Sciatic nerve (tissue), 2 donors: Measurements from ENCODE around the gene FBXL15. TPM values are rescaled to one million over a fixed set of nuclear protein-coding genes. Genes with fewer than 3 reads are reported as not detected.
A peak's percentile ranks its signal among the peaks of the same experiment; 100 is the strongest.
"Not testable (repeated sequence)": the region's sequence is repeated elsewhere in the genome, so short reads cannot be mapped to it uniquely, and the experiment has no call there.

ENCODE experiments used
- ATAC-seq: fragments of 200-7000 bp; cut with Tn5 transposase; one replicate; pipeline ENCODE4 v1.9.1; 2020; ENCODE audit warnings: mild to moderate bottlenecking, moderate library complexity
- DNase-seq: peaks from one replicate; pipeline ENCODE4 v3.0.0-alpha.2; 2020; ENCODE audit warnings: low spot score
- intact Hi-C: fragments of 100-400 bp; cut with DNase I; formaldehyde crosslinking; loops from one replicate; pipeline ENCODE4 v1.14.2; 2022
- total RNA-seq: library from RNA; stranded (reverse); fragmentation: NEBNext Ultra II Directional; extraction: Animal tissue kit (Norgen Biotek cat#: 25700); gene quantifications from one replicate; pipeline ENCODE4 v1.2.1, GENCODE V29; 2021
- donor health status: DM: no; HTN: no; CAD: no.
- donor health status: DM: no; HTN: no; CAD: no.

FBXL15 gene
- total RNA-seq, 1 donor from 2014 or later: 11.1 TPM

GRCh38 chr10:102449321-102450123 lies 28.9 kb downstream of the FBXL15 start:
- intact Hi-C loops: no loop called here
- DNase-seq: peak; percentile 75

GRCh38 chr10:102450124-102450373 lies 29.4 kb downstream of the FBXL15 start:
- no peak for DNase-seq
- ATAC-seq: no peak
- intact Hi-C loops: no loop called here

More at GRCh38 chr10:102449321-102450123, 28.9 kb downstream of the FBXL15 start:
- ATAC-seq: peak; percentile 75

- peak; percentile 84 for DNase-seq
- intact Hi-C loops: no loop called here
- ATAC-seq: peak; percentile 84
These were observed 29.9 kb downstream of the FBXL15 start for GRCh38 chr10:102450374-102451104.

- intact Hi-C loops: no loop called here
- no peak for DNase-seq
These were observed 30.7 kb downstream of the FBXL15 start, which contains the start of gene C10orf95 for GRCh38 chr10:102451105-102451969. C10orf95 (minus strand) TSS chr10:102451543; CDS start chr10:102451093, 450 bp downstream.

DNA sequence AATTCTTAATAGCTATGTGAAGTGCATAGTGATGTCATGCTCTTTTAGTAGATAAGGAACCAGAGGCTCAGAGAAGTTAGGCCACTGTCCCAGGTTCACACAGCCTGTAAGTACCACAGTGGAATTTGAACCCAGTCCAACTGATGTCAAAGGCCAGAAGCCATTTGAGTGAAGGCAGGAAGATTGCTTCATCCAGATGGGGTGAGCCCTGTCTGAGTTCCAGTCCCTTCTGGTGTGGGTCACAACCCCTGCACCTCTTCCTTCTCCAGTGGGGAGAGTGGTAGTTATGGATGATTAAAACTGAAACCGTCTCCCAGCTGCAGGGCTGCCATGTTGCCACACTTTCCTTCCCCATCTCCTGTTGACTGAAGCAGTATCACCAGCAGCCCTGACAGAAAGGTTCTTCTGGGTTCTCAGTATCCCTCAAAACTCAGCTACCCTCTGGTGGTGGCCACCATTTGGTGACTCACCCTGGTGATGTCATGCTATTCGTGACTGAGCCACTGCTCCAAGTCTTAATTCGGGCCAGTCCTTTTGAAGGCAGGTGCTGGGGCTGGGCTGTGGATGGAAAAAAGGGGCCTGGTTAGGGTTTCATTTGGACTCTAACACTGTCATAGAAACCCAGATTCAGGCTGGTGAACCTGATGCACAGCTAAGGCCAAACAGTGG lies 32.2 kb downstream of the FBXL15 start:
- intact Hi-C loops: no loop called here
- ATAC-seq: peak; percentile 44

More at GRCh38 chr10:102451105-102451969, 30.7 kb downstream of the FBXL15 start, which contains the start of gene C10orf95:
- ATAC-seq: no peak

DNA sequence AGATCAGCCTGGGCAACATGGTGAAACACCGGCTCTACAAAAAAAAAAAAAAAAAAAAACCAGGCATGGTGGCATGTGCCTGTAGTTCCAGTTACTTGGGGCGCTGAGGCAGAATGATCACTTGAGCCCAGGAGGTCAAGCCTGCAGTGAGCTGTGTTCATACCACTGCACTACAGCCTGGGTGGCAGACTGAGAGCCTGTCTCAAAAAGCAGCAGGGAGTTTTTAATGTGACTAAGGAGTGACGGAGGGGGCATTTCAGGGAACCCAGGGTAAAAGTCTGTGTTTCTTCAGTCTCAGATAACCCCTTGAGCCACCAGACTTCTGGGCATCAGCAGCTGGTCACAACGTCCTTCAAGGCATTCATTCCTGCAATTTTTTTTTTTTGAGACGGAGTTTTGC lies 32.9 kb downstream of the FBXL15 start:
- no peak for ATAC-seq
- no peak for DNase-seq
- intact Hi-C loops: no loop called here

More for the DNA sequence above, 32.2 kb downstream of the FBXL15 start:
- DNase-seq: no peak

DNA sequence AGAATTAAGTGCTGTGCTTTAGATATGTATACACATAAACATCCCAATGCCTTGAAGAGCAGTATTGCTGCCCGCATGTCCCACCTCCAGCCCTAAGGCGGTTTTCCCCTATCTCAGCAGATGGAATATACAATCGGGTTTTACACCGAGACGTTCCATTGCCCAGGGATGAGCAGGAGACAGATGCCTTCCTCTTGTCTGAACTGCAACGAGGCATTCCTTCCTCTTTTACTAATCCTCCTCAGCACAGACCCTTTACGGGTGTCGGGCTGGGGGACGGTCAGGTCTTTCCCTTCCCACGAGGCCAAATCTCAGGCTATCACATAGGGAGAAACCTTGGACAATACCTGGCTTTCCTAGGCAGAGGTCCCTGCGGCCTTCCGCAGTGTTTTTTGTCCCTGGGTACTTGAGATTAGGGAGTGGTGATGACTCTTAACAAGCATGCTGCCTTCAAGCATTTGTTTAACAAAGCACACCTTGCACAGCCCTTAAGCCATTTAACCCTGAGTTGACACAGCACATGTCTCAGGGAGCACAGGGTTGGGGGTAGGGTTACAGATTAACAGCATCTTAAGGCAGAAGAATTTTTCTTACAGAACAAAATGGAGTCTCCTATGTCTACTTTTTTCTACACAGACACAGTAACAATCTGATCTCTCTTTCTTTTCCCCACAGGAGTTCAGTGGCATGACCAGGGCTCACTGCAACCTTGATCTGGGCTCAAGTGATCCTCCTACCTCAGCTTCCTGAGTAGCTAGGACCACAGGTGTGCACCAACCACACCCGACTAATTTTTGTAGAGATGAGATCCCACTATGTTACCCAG lies 34.2 kb downstream of the FBXL15 start:
- intact Hi-C loops, ATAC-seq, DNase-seq: not testable (repeated sequence)

GRCh38 chr10:102455893-102456471 lies 35.3 kb downstream of the FBXL15 start:
- no peak for DNase-seq
- ATAC-seq: no peak
- intact Hi-C loops: no loop called here

GRCh38 chr10:102457591-102458150 lies 37.0 kb downstream of the FBXL15 start:
- DNase-seq (no peak), ATAC-seq (no peak)
- intact Hi-C loops: no loop called here

DNA sequence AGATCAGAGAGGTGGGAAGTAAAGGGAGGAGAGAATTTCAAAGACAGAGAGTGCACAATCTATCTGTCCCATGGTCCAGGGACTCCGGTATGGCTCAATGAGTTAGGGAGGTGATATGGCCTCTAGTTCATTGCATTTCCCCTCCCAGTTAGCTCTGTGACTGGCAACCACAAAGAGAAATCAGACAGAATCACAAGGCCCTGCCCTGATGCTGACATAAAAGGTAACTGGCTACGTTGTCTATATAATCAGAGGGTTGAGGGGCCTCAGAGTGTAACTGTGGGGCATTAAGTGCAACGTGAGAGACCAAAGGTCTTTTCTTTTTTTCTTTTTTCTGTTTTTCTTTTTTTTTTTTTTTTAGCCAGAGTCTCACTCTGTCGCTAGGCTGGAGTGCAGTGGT lies 38.0 kb downstream of the FBXL15 start:
- no peak for DNase-seq
- intact Hi-C loops: no loop called here
- ATAC-seq: no peak

DNA sequence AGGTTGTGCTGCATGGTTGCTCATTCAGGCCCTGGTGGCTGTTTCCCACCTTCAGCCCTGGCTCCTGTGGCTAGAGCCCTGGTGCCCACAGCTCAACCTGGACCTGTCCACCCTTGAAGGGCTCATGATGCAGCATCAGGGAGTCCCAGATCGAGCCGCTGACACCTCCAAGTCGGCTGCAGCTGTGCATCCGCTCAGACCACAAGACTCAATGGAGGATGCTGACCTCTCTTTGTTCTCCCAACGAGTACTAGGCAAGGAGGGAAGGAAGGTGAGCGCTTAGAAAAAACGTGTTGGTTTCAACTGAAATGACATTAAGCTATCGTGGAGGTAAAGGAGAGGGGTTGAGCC lies 40.2 kb downstream of the FBXL15 start:
- ATAC-seq: peak; percentile 26
- intact Hi-C loops: no loop called here
- no peak for DNase-seq

DNA sequence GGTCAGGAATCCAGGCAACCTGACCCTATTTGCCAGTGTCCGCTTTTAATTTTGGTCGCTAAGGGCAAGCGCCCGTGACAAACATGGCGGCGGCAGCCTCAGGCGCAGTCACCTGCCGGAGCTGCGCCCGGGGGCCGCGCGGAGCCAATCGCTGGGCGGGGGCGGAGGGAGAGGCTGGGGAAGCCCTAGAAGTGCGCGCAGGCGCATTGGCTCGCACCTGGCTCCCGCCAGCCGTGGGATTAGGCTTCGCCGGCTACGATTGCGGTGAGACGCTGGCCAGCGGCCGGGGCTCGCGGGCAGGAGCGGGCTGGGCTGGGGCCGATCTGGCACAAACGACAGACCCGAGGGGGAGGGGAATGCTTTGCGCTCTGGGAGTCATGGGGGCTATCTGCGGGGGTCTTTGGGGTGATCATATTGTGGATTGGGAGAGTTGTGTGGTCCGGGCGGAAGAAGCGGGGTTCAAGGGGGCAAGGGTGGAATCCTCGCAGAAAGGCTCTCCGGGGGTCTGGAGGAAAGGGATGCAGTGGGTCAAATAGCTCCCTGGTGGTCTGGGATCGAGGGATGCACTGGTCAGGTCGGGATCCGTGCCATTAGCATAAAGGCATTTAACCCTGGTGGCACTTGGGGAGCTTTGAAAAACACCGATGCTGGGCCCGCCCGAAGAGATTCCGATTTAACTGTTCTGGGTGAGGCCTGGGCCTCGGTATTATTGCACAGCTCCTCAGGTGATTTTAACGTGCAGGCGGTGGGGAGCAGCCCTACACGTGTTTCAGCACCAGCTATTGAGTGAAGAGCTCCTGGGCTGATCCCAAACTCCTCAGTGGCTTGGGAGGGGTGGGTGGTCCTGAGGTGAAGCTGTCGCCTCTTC lies 40.8 kb downstream of the FBXL15 start:
- ATAC-seq (peak; percentile 97), DNase-seq (peak; percentile 94)
- intact Hi-C loops: no loop called here

DNA sequence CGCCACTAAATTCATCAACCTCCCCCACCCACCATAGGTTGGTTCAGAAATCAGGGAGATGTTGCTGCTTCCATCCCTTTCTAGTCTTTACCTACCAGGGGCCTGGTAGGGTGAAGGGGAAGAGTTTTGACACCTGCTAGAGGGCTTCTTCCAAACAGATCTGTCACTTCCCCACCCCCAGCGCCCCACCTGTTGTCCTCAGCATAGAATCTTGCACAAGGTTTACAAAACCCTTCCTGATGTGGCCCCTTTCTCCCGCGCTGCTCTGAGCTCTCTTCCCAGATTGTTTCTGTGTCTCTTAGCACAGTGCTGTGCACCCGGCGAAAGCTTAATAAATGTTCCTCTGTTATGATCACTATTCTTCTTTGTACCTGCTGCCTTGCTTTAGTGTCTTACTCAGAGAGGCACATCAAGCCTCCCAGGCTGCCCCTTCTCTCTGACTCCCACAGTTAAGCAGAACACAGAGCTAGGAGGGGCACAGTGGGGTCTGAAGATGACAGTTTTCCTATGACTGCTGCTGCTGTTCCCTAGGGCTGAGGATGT lies 41.9 kb downstream of the FBXL15 start:
- no peak for DNase-seq
- intact Hi-C loops: no loop called here
- ATAC-seq: no peak

DNA sequence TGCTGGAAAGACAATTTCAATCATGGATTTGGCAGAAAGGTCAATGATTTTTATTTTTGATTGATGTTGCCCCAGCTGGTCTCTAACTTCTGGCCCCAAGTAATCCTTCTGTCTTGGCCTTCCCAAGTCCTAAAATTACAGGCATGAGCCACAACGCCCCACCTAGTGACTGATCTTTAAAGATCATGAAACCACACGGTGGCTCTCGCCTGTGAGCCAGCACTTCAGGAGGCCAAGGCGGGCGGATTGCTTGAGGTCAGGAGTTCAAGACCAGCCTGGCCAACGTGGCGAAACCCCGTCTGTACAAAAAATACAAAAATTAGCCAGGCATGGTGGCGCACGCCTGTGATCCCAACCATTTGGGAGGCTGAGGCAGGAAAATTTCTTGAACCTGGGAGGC lies 43.3 kb downstream of the FBXL15 start:
- DNase-seq (no peak), ATAC-seq (no peak)
- intact Hi-C loops: no loop called here

- intact Hi-C loops: no loop called here
- DNase-seq: no peak
- ATAC-seq: no peak
These were observed 44.8 kb downstream of the FBXL15 start for GRCh38 chr10:102465466-102465865.

DNA sequence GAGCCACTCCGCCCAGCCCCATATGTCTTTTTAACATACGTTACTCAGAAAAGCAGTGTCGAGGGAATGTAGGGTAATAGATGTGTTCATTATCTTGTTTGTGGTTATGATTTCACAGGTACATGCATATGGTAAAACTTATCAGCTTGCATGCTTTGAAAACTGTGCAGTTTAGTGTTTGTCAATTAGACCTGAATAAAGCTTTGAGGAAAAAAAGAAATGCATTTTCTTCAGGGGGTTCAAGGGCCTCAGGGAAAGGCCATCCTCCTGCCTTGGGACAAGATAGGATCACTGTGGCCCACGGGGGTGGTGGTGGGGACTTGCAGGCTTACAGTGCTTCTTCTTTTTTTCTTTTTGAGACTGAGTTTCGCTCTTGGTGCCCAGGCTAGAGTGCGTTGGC lies 46.7 kb downstream of the FBXL15 start:
- ATAC-seq: no peak
- intact Hi-C loops: no loop called here
- no peak for DNase-seq
